Stimulated activated CD8-positive, alpha-beta memory T cell treated with anti-CD3 and anti-CD28 coated beads, Interleukin-4, amount 100 ng/mL, for 1 hour (primary cell): Measurements from ENCODE around the gene RB1.
"Not testable (repeated sequence)": the region's sequence is repeated elsewhere in the genome, so short reads cannot be mapped to it uniquely, and the experiment has no call there.

Experiments
- DNase-seq, 2 donors: peaks; one replicate each; pipeline ENCODE4 v3.0.0-alpha.2; 2020; ENCODE audit warnings: low read depth in 2 of 2, low spot score in 1 of 2

Gene RB1

DNA sequence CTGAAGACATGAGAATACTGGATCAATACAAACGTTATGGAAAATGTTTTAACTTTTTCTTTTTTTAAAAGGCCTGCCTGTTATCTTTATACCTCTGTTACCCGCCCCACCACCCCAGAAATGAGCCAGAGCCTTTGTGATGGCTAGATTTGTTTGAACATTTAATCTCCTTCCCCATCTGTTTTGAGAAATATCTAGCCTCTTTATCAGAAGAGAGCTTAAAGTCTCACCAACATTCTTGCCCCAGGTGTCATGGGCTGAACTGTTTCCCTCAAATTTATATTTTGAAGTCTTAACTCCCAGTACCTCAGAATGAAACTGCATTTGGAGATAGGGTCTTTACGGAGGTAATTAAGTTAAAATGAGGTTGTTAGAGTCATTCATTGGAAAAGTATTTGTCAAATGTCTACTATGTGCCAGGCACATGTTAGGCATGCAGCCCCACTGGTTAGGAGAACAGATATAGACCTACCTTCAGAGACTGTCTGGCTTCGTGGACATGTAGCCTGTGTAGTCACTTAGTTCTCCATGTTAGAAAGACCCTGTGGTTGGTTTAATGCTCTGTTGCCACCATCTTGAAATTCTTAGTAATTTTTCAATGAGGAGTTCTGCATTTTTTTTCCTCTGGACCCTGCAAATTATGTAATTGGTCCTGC, 6.3 kb upstream of the RB1 start:
- no peak for DNase-seq

DNA sequence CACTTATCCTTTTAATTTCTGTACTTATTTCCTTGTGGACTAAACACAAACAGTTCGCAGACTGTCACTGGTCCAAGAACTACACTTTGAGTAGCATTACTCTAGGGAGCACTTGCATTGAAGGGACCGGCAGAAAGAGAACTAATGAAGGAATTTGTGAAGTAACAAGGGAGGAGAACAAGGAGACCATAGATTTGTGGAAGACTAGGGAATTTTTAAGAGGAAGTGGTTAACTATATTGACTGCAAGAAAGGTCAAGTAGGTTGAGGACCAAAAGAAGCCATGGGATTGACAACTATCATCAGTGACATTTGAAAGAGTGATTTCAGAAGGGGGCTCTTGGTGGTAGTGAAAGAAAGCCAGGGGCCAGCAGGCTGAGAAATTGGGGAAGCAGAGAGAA, 4.0 kb upstream of the RB1 start:
- DNase-seq = no peak

DNA sequence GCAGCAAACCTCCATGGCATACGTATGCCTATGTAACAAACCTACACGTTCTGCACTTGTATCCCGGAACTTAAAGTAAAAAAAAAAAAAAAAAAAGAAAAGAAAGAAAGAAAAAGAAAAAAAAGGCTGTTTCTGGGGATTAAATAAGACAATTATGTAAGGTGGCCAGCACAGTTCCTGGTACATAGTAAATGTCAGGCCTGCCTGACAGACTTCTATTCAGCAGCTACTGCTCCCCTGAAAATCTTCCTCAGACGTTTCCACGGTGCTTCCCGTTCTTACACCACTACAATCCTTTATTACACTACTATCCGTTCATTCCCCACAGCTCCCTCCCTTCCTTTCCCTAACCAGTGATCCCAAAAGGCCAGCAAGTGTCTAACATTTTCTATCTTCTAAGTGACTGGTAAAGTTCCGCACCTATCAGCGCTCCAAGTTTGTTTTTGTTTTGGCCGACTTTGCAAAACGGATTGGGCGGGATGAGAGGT, 636 bp upstream of the RB1 start:
- no peak for DNase-seq

DNA sequence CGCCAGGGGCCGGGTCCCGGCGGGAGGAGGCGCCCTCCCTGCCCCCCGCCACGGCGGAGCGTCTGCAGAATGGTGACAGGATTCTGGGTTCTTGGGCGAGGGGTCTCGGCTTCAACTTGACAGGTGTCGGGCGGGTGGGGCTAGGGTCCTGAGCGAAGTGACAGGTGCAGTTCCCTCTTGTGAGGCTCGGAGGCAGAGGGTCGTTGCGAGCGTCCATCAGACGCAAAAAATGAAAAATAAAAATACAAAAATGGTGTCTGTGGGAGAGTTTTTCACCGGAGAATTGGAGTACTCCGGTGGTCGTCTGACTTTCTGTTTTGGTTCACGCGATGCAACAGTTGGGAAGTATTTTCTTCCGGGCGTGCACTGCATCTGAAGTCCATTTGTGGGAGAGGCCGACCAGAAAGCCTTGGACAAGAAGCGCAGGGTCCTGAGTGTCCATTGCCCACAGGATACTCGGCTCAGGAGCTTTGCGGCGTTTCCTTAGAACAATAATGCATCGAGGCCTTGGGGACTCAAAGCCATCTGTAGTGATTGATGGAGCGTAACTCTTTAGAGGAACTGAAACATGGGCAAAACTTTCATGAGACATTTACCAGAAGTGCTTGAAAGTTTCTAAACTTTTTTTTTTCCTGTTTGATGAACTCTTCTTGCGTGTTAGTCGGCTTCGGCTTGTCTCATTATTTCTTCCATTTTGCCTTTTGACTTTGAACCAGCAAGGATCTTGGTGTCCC, 759 bp downstream of the RB1 start:
- DNase-seq = no peak

DNA sequence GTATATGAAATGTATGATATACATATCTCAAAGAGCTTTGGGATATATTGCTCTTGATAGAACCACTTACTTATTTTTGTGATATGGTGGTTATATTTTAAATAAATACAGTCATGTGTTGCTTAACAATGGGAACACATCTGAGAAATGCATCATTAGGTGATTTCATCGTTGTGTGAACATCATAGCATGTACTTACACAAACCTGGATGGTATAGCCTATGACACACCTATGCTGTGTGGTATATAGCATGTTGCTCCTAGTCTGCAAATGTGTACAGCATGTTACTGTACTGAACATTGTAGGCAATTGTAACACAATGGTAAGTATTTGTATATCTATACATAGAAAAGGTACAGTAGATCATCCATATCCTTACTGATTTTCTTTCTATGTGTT, 7.7 kb downstream of the RB1 start:
- no peak for DNase-seq

DNA sequence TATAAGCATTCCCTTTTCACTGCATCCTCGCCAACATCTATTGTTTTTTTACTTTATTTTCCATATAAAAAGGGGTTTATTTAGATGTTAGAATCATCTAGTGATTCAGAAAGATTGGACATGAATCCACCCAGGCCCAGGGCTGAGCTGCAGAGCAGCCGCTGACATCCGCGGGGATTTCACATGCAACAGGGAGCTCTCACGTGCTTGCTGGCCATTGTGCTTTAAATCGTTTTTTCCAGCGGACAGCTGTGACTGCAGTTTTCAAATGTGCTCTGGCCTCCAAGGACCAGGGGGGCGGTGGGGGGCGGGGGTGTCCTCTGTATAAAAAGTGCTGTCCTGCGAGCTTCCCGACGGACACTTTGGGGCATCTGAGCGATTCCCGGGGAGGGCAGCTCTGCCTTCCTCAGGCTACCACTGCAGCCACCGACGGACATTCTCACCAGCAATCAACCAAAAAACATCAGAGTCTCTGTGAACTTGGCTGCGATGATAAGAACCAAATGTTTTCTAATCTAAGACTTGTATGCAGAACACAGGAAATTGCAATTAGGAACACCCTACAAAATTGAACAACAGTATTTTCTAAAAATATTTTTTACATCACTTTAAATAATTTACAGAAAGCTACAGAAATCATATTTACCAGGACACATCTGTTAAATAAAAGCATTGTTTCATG, 12.6 kb downstream of the RB1 start:
- no peak for DNase-seq

DNA sequence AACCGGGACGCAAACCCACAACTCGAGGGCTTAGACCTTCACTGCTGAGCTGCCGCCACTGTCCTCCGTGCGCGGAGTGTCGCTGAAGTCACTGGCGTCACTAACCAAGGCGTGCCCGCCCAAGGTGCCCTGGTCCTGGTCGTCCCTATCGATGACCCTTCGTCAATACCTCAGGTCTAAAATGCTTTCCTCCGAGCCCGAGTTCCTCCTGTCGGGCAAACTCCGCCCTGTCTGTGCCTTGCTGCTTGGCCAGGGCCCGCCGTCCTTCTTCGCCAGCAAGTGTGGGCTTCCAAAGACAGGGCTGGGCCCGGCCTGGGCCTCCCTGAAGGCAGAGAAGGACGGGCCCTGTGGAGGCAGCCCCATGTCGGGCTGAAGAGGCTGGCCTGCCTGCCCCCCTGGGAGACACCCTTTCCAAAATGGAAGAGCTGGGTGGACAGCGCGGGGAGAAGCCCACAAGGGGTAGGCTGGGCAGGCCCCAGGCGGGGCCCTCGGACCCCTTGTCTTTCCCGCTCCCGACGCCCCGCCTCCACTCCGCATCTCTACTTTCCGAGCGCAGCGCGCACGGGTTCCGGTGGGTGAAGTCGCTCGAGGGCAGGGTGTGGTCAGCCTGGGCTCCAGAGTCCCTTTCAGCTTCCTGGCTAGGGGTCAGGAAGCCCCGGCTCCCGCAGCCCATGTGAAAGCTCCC, 13.4 kb downstream of the RB1 start:
- no peak for DNase-seq

DNA sequence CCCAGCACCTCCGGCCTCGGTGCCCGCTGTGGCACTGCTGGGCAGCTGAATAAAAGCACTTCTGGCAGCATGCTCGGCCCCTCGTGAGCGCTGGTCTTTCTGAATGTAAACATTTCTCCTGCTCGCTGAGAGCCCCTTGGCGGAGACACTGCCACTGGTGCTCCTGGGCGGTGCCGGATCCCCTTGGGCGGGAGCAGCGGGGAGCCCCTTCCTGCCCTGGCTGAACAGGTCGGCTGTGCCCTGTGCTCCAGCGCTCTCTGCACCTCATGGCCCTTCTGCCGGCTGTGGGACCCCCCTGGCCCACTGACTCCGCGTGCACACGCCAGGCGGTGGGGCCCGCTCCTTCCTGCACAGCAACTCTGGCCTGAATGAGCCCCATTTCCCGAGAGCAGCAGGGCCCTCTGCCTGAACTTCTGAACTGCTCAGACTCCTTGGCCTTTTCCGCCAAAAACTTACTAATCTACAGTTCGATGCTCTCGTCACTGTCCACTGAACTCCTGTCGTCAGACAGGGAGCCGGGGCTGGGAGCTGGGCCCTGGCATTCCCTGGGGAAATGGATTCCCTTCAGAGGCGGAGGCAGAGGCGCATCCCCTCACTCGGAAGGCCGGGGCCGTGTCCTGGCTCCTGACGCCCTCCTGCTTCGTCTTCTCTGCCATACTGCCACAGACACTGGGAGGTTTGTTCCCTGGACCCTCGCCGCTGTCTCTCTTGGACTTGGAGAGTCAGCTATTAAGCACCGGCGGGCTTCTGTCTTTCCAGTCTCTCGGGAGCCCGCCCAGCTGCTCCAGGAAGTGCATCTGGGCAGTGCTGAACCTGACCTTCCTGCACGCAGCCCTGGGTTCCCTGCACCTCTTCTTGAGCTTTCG, 14.2 kb downstream of the RB1 start:
- no peak for DNase-seq

DNA sequence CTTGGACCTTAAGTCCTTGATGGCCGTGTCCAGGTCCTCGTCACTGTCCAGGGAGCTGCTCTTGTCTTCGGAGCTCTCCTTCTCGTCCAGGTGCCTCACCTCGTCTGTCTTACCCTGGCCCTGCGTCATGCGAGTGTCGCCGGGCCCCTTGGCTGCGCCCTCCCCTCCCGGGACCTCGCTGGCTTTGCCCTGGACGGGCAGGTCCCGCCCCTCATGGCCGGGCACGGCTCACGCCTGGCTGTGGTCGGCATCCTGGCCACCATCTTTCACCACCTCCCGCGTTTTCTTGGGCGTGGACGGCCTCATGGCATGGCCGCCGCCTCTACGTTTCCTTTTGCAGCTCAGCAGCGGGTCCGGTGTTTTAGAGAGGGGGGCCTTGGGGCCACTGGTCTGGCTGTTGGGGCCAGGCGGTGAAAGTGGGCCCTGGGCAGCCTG, 14.8 kb downstream of the RB1 start:
- DNase-seq = no peak

DNA sequence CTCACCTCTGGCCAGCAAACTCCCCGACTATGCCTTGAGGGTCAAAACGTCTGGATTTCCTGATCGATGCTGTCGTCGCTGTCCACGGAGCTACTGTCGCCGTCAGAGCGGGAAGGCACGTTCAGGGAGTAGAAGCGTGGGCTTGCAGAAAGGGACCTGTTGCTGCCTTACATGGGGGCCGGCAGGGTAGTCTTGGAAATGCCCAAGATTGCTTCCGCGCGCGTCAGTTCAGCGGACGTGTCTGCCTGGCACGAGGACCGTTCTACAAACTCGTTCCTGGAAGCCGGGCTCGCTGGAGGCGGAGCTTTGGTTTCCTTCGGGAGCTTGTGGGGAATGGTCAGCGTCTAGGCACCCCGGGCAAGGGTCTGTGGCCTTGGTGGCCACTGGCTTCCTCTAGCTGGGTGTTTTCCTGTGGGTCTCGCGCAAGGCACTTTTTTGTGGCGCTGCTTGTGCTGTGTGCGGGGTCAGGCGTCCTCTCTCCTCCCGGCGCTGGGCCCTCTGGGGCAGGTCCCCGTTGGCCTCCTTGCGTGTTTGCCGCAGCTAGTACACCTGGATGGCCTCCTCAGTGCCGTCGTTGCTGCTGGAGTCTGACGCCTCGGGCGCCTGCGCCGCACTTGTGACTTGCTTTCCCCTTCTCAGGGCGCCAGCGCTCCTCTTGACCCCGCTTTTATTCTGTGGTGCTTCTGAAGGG, 15.4 kb downstream of the RB1 start:
- DNase-seq = no peak

DNA sequence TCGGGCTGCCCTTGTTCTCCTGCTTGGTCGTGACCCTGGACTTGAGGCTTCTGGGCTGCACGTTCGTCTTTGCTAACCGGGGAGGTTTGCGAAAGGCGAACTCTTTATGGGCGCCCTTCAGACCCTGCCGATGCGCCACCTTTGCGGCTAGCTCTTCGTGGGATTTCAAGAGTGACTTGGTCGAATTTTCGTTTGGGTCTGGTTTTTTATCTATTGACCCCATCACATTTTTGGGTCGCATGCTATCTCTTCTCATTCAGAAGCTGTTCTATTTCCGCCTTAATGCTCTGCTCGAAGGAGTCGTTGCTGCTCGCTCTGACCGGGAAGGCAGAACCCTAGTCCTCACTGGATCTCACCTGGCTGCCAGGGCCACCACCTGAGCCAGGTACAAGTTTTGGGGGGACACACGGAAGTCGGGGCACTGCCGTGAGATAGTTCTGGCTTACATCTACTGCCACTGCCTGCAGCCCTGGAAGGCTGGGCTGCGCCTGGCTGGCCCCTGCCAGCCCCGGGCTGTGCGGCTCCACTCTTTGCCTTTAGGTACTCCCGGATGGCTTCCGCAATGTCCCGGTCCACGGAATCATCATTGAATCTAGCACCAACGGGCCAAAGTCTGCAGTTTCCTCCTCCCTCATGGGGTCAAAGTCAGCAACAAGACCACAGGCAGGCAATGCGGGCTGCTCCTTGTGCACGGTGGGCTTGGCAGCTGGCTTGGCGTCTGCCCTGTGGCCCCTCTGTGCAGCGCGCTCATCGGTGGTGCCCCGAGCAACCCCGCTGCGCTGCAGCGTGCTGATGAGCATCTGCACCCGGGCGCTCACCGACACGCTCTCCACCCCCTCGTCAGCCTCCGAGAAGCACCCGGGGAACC, 16.2 kb downstream of the RB1 start:
- DNase-seq = no peak

DNA sequence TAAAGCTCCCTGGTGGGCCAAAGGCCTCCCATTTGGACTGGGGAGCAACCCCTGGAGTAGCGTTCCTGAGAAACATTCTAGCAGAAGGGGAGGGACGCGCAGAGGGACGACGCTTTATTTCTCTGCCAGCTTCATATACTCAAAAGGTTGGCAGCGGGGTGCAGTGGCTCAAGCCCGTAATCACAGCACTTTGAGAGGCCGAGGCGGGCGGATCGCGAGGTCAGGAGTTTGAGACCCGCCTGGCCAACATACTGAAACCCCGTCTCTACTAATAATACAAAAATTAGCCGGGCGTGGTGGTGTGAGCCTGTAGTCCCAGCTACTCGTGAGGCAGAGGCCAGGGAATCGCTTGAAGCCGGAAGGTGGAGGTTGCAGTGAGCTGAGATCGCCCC, 16.8 kb downstream of the RB1 start:
- DNase-seq = no peak

DNA sequence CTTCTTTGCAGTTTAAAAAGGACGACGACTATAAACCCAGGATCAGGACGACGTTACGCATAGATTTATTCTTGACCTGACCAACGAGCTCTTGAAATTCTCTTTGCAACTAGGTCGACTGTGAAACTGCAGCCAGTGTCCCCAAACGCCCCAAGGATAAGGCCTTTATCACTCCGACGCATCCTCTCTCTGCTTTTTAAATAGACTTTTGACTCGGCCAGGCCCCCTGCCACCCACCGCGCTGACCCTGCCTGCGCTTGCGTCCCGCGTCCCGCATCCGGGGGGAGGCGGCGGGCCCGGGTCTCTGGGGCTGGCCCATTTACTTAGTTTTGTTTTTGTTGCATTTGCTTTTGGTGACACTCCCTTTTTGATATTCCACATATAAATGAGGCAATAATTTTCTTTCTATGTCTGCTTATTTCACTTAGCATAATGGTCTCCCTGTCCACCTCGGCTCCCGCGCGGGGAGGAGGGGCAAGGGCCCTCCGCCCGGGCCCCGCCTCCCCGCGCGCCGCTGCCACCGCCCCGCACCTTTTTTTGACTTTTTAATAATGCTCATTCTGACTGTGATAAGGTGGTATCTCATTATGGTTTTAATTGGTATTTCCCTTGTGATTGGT, 17.4 kb downstream of the RB1 start:
- DNase-seq = no peak

DNA sequence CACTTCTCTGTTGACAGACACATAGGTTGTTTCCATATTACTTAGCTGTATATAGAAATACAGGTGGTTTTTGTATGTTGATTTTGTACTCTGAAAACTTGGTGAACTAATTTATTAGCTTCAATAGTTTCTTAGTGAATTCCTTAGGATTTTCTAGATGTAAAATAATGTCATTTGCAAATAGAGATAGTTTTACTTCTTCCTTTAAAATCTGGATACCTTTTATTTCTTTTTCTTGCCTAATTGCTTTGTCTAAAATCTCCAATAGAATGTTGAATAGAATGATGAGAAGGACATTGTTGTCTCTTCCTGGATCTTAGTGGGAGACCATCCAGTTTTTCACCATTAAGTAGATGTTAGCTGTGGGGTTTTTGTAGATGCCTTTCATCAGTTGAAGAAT, 18.7 kb downstream of the RB1 start:
- DNase-seq = no peak

DNA sequence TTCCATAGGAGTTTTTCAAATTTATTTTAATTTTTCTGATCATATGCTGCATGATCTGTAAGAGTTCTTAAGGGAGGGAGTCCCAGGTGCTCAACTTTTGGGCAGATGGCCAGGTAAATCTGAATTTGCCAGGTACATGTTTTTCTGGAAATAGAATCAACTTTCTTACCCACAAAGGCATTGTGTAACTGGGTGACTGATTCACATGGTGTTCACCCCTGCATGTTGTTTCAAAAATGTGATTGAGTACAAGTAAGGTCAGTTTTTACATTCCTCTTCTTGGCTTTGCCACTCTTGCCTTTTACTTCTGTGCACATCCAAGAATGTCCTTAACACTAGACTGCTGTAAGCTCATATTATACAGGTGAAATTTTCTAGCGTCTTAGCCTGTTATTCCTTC, 30.4 kb downstream of the RB1 start:
- DNase-seq = no peak

DNA sequence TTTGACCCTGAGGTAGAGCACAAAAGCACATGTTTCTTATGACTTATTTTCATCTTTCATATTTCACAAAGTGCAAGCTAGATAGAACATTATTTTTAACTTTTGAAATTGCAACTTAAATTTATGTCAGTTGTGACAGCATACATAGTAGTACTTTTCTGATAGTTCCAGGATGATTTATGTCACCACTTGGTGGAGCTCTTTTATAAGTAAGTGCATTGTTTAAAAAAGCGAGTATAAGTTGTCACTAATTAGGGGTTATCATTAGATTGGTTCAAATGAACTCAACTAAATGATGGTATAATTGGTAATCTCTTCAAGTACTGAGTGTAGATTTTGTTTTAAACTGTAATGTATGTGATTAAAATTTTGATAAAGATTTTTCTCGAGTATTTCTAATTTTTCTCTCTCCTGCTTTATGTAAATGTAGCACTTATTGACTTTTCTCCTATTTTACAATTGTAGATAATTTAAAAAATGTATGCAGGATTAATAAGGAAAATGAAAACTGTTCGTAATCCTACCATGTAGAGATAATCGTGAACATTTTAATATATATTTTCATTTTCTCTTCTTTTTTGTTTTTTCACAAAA, 31.1 kb downstream of the RB1 start:
- DNase-seq = no peak

DNA sequence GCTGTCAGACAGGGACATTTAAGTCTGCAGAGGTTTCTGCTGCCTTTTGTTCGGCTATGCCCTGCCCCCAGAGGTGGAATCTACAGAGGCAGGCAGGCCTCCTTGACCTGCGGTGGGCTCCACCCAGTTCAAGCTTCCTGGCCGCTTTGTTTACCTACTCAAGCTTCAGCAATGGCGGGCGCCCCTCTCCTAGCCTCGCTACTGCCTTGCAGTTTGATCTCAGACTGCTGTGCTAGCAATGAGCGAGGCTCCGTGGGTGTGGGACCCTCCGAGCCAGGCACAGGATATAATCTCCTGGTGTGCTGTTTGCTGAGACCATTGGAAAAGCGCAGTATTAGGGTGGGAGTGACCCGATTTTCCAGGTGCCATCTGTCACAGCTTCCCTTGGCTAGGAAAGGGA, 35.6 kb downstream of the RB1 start:
- not testable (repeated sequence) for DNase-seq

DNA sequence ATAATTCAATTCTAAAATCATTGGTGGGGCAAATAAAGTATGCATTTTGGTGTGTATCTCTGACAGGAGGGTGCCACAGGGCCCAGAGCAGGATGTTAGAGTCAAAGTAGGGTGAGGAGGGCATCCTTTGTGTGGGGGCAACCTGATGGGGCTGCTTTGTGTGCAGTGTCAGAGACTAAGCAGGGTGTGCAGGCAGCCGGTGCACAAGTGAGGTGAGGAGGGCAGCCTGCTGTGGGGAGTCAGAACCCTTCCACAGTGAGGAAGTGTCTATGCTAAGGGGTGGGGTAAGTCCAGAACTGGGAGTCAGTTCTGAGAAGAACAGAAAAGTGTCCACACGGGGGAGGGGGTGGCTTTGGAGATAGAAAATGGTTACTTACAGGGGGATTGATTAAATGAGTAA, 40.7 kb downstream of the RB1 start:
- no peak for DNase-seq
